Stimulated activated naive B cell treated with anti-CD40 and anti-IgM and Interleukin-4, amounts not matched to agents 10 μg/mL and 1 μg/mL and 100 μg/mL, for 72 hours (primary cell): Measurements from ENCODE around the gene COX5A.
"Not testable (repeated sequence)": the region's sequence is repeated elsewhere in the genome, so short reads cannot be mapped to it uniquely, and the experiment has no call there.

Experiments
- ATAC-seq, 2 donors: fragments of 150-1000 bp; cut with Tn5 transposase; replicated peaks; 2 replicates each; pipeline ENCODE4 v1.10.0; 2021; ENCODE audit warnings: moderate library complexity in 1 of 2
- DNase-seq: peaks from one replicate; pipeline ENCODE4 v3.0.0; 2021
- H3K27ac Mint-ChIP-seq: one replicate; pipeline ENCODE4 v1.8.0; 2022; ENCODE audit warnings: mild to moderate bottlenecking, mixed read lengths
- H3K27me3 Mint-ChIP-seq, 2 donors: one replicate each; pipeline ENCODE4 v1.8.0; 2022; ENCODE audit warnings: mixed read lengths in 2 of 2
- H3K36me3 Mint-ChIP-seq, 2 donors: one replicate each; pipeline ENCODE4 v1.8.0; 2022; ENCODE audit warnings: mixed read lengths in 2 of 2, mild to moderate bottlenecking in 1 of 2
- H3K4me1 Mint-ChIP-seq, 2 donors: one replicate each; pipeline ENCODE4 v1.8.0; 2022; ENCODE audit warnings: mixed read lengths in 2 of 2, mild to moderate bottlenecking in 1 of 2
- H3K4me3 Mint-ChIP-seq, 2 donors: one replicate each; pipeline ENCODE4 v1.8.0; 2022; ENCODE audit warnings: mild to moderate bottlenecking in 2 of 2, mixed read lengths in 2 of 2, moderate library complexity in 1 of 2
- H3K9me3 Mint-ChIP-seq, 2 donors: one replicate each; pipeline ENCODE4 v1.8.0; 2022; ENCODE audit warnings: mixed read lengths in 2 of 2, mild to moderate bottlenecking in 1 of 2

The COX5A gene

GRCh38 chr15:74959586-74959939 lies 21.7 kb upstream of the COX5A start:
- peak overlapping the region in 1 of 2 donors; percentile 7 for H3K4me3 Mint-ChIP-seq
- ATAC-seq (no peak), DNase-seq (no peak)

GRCh38 chr15:74958908-74959585 lies 21.2 kb upstream of the COX5A start:
- no peaks in the 10 kb centered on the region for H3K36me3 Mint-ChIP-seq
- peaks cover 56 to 78% of the 10 kb centered on the region in 2 donors for H3K27me3 Mint-ChIP-seq
- DNase-seq: no peak
- peak overlapping the region; percentile 43 to 52 for H3K4me3 Mint-ChIP-seq
- H3K9me3 Mint-ChIP-seq: no peaks in the 10 kb centered on the region
- H3K27ac Mint-ChIP-seq: peak overlapping the region; percentile 56
- peaks cover 13 to 44% of the 10 kb centered on the region in 2 donors for H3K4me1 Mint-ChIP-seq
- ATAC-seq: no peak

More at GRCh38 chr15:74959586-74959939, 21.7 kb upstream of the COX5A start:
- Mint-ChIP-seq H3K36me3 (no peaks in the 10 kb centered on the region), H3K4me1 (peaks cover 13 to 44% of the 10 kb centered on the region in 2 donors), H3K9me3 (no peaks in the 10 kb centered on the region), H3K27me3 (peaks cover 56 to 77% of the 10 kb centered on the region in 2 donors), H3K27ac (peak overlapping the region; percentile 9)

GRCh38 chr15:74958320-74958907 lies 20.5 kb upstream of the COX5A start:
- Mint-ChIP-seq H3K27me3 (peaks cover 54 to 75% of the 10 kb centered on the region in 2 donors), H3K36me3 (no peaks in the 10 kb centered on the region), H3K4me1 (peaks cover 13 to 44% of the 10 kb centered on the region in 2 donors), H3K4me3 (peak overlapping the region; percentile 34 to 46), H3K27ac (peak overlapping the region; percentile 56), H3K9me3 (no peaks in the 10 kb centered on the region)
- ATAC-seq: no peak
- DNase-seq: no peak

- Mint-ChIP-seq H3K27ac (no peak overlapping the region), H3K4me1 (peaks cover 13 to 44% of the 10 kb centered on the region in 2 donors), H3K27me3 (peaks cover 46 to 67% of the 10 kb centered on the region in 2 donors), H3K4me3 (peak overlapping the region; percentile 67 to 77), H3K36me3 (no peaks in the 10 kb centered on the region), H3K9me3 (no peaks in the 10 kb centered on the region)
- ATAC-seq (no peak), DNase-seq (no peak)
These were observed 19.7 kb upstream of the COX5A start for GRCh38 chr15:74957476-74958035.

GRCh38 chr15:74956648-74957475 lies 19.0 kb upstream of the COX5A start, which contains the start of gene RPP25:
TSS of gene RPP25 (minus strand) at chr15:74956772. CDS start at chr15:74956583, 189 bp downstream.
- Mint-ChIP-seq H3K36me3 (no peaks in the 10 kb centered on the region), H3K9me3 (no peaks in the 10 kb centered on the region), H3K4me3 (peak within 1 kb of the TSS; percentile 67 to 77), H3K27me3 (peaks cover 41 to 60% of the 10 kb centered on the region in 2 donors), H3K27ac (peak within 1 kb of the TSS; percentile 31), H3K4me1 (peaks cover 13 to 44% of the 10 kb centered on the region in 2 donors)
- DNase-seq: peak; percentile 43
- ATAC-seq: peak; percentile 90 to 91

GRCh38 chr15:74955796-74956647 lies 18.1 kb upstream of the COX5A start:
- Mint-ChIP-seq H3K9me3 (no peaks in the 10 kb centered on the region), H3K4me1 (peaks cover 13 to 44% of the 10 kb centered on the region in 2 donors), H3K27me3 (peaks cover 36 to 51% of the 10 kb centered on the region in 2 donors), H3K36me3 (no peaks in the 10 kb centered on the region), H3K27ac (peak overlapping the region; percentile 31), H3K4me3 (peak overlapping the region; percentile 36 to 77)
- peak; percentile 47 for DNase-seq
- ATAC-seq: peak; percentile 65 to 74

GRCh38 chr15:74955017-74955416 lies 17.1 kb upstream of the COX5A start:
- Mint-ChIP-seq H3K4me1 (peaks cover 16 to 44% of the 10 kb centered on the region in 2 donors), H3K4me3 (peak overlapping the region; percentile 36 to 77), H3K27me3 (peaks cover 29 to 42% of the 10 kb centered on the region in 2 donors), H3K27ac (no peak overlapping the region), H3K36me3 (no peaks in the 10 kb centered on the region), H3K9me3 (no peaks in the 10 kb centered on the region)
- DNase-seq (no peak), ATAC-seq (no peak)

- DNase-seq (no peak), ATAC-seq (no peak)
- peaks cover 16 to 43% of the 10 kb centered on the region in 2 donors for H3K4me1 Mint-ChIP-seq
- no peak overlapping the region for H3K4me3 Mint-ChIP-seq
- no peaks in the 10 kb centered on the region for H3K36me3 Mint-ChIP-seq
- H3K9me3 Mint-ChIP-seq: no peaks in the 10 kb centered on the region
- peaks cover 27 to 39% of the 10 kb centered on the region in 2 donors for H3K27me3 Mint-ChIP-seq
- no peak overlapping the region for H3K27ac Mint-ChIP-seq
These were observed 16.6 kb upstream of the COX5A start for GRCh38 chr15:74954515-74954914.

- H3K27ac Mint-ChIP-seq: no peak overlapping the region
- H3K27me3 Mint-ChIP-seq: peaks cover 10 to 15% of the 10 kb centered on the region in 2 donors
- no peaks in the 10 kb centered on the region for H3K9me3 Mint-ChIP-seq
- no peaks in the 10 kb centered on the region for H3K36me3 Mint-ChIP-seq
- DNase-seq (no peak), ATAC-seq (no peak)
- no peak overlapping the region for H3K4me3 Mint-ChIP-seq
- H3K4me1 Mint-ChIP-seq: peaks cover 8 to 14% of the 10 kb centered on the region in 2 donors
These were observed 13.1 kb upstream of the COX5A start for GRCh38 chr15:74951006-74951405.

- ATAC-seq: peak; percentile 86 to 89
- peaks cover 6 to 8% of the 10 kb centered on the region in 2 donors for H3K4me1 Mint-ChIP-seq
- H3K4me3 Mint-ChIP-seq: no peak overlapping the region
- H3K9me3 Mint-ChIP-seq: no peaks in the 10 kb centered on the region
- peak; percentile 57 for DNase-seq
- no peaks in the 10 kb centered on the region for H3K36me3 Mint-ChIP-seq
- peaks cover 7 to 8% of the 10 kb centered on the region in 2 donors for H3K27me3 Mint-ChIP-seq
- no peak overlapping the region for H3K27ac Mint-ChIP-seq
These were observed 12.4 kb upstream of the COX5A start for GRCh38 chr15:74950078-74950908.

GRCh38 chr15:74937272-74937589 lies 642 bp downstream of the COX5A start:
- Mint-ChIP-seq H3K27ac (peak overlapping the region; percentile 91), H3K4me3 (peak overlapping the region; percentile 85 to 90), H3K27me3 (no peaks in the 10 kb centered on the region), H3K4me1 (peaks cover 6 to 20% of the 10 kb centered on the region in 2 donors), H3K9me3 (no peaks in the 10 kb centered on the region), H3K36me3 (peaks cover 3 to 7% of the 10 kb centered on the region in 2 donors)
- peak in 1 of 2 donors; percentile 26 for ATAC-seq
- no peak for DNase-seq

- not testable (repeated sequence) for ATAC-seq, DNase-seq, H3K9me3 Mint-ChIP-seq, H3K27ac Mint-ChIP-seq, H3K27me3 Mint-ChIP-seq
- Mint-ChIP-seq H3K4me1 (peaks cover 6 to 20% of the 10 kb centered on the region in 2 donors), H3K36me3 (peaks cover 7 to 12% of the 10 kb centered on the region in 2 donors), H3K4me3 (peak overlapping the region; percentile 62 to 63)
These were observed 2.7 kb downstream of the COX5A start for GRCh38 chr15:74935193-74935592.

- H3K4me3 Mint-ChIP-seq: no peak overlapping the region
- H3K4me1 Mint-ChIP-seq: peaks cover 6 to 20% of the 10 kb centered on the region in 2 donors
- H3K27ac Mint-ChIP-seq: no peak overlapping the region
- no peaks in the 10 kb centered on the region for H3K27me3 Mint-ChIP-seq
- peaks cover 8 to 12% of the 10 kb centered on the region in 2 donors for H3K36me3 Mint-ChIP-seq
- no peaks in the 10 kb centered on the region for H3K9me3 Mint-ChIP-seq
- ATAC-seq (no peak), DNase-seq (no peak)
These were observed 4.3 kb downstream of the COX5A start for GRCh38 chr15:74933573-74933972.
